Muscle of back (tissue), 11 donors: ENCODE measurements around the gene SMIM35. TPM values are rescaled to one million over a fixed set of nuclear protein-coding genes. Genes with fewer than 3 reads are reported as not detected.

ENCODE experiments used
- DNase-seq, 3 donors: peaks; one replicate each; pipeline versions ENCODE4 v3.0.0 to v3.0.0-alpha.2; 2013
- polyA plus RNA-seq, 10 donors: library from polyadenylated mRNA; unstranded; fragments of 120-200 nt; gene quantifications; one replicate each; pipeline ENCODE4 v1.2.1, GENCODE V29; 2013; ENCODE audit not compliant: insufficient read length in 10 of 10

SMIM35 gene
- polyA plus RNA-seq, 10 donors, result 0.05 to 0.28 (median 0.17) TPM; not detected in 3

- no peak for DNase-seq
Observed at GRCh38 chr11:117966908-117967307, 119.9 kb downstream of the SMIM35 start.

GRCh38 chr11:117962826-117963225 lies 123.9 kb downstream of the SMIM35 start:
- DNase-seq, result no peak

GRCh38 chr11:117961896-117962295 lies 124.9 kb downstream of the SMIM35 start:
- no peak for DNase-seq

- no peak for DNase-seq
Observed at GRCh38 chr11:117960406-117960805, 126.4 kb downstream of the SMIM35 start.

GRCh38 chr11:117959438-117960149 lies 127.2 kb downstream of the SMIM35 start:
- DNase-seq, result no peak

- no peak for DNase-seq
Observed at GRCh38 chr11:117958949-117959348, 127.8 kb downstream of the SMIM35 start.

Other genes starting within 250 kb of the SMIM35 start
- 100 to 1,000 TPM; 122 to 200 (median 170) TPM for gene FXYD6, start 210.3 kb downstream of the SMIM35 start, polyA plus RNA-seq
- 1 to 10 TPM in 2 of 10 donors, under 1 TPM in 5, not detected in 3; 0.10 to 2.0 (median 0.13) TPM for gene TMPRSS13, start 157.6 kb downstream of the SMIM35 start, polyA plus RNA-seq
- 10 to 100 TPM in 1 of 10 donors, 1 to 10 TPM in 9; 3.7 to 13.4 (median 4.4) TPM for gene IL10RA, start 100.6 kb downstream of the SMIM35 start, polyA plus RNA-seq
- 1 to 10 TPM in 1 of 10 donors, under 1 TPM in 9; 0.04 to 1.3 (median 0.14) TPM for gene TMPRSS4, start 9.9 kb downstream of the SMIM35 start, polyA plus RNA-seq
- gene SCN4B, start 65.9 kb upstream of the SMIM35 start, polyA plus RNA-seq, result 1 to 10 TPM; 2.2 to 6.1 (median 3.4) TPM
- 1 to 10 TPM; 2.5 to 7.0 (median 5.0) TPM for gene SCN2B, start 89.7 kb upstream of the SMIM35 start, polyA plus RNA-seq
- gene JAML, start 138.0 kb upstream of the SMIM35 start, polyA plus RNA-seq, result 1 to 10 TPM; 1.4 to 6.4 (median 3.0) TPM
- 1 to 10 TPM in 3 of 10 donors, under 1 TPM in 7; 0.42 to 1.3 (median 0.72) TPM for gene MPZL3, start 165.4 kb upstream of the SMIM35 start, polyA plus RNA-seq
- 1 to 10 TPM in 8 of 10 donors, under 1 TPM in 2; 0.71 to 9.6 (median 1.6) TPM for gene MPZL2, start 177.3 kb upstream of the SMIM35 start, polyA plus RNA-seq
- 10 to 100 TPM in 1 of 10 donors, 1 to 10 TPM in 1, under 1 TPM in 8; 0.20 to 26.8 (median 0.59) TPM for gene CD3E, start 217.8 kb upstream of the SMIM35 start, polyA plus RNA-seq